HEK293 (cell line): ENCODE results near the gene ABLIM3.

Experiments
- CTCF ChIA-PET: fragments of 350-600 bp; formaldehyde crosslinking; extraction: SDS; loops from one replicate; lab custom pipeline; 2021; ENCODE audit warnings: antibody characterized with exemption; lab: Yijun Ruan, JAX
- POLR2A ChIA-PET: fragments of 300-600 bp; formaldehyde crosslinking; extraction: SDS; loops from one replicate; lab custom pipeline; 2020; ENCODE audit warnings: antibody characterized with exemption, inconsistent platforms; lab: Yijun Ruan, JAX
- H3K27ac ChIP-seq: fragments of 200-500 bp; sonication (Bioruptor generic); 2 replicates; pipeline ENCODE4 v1.5.1; 2014; ENCODE audit warnings: low read depth, low read length, control low read depth, inconsistent platforms; ENCODE audit errors: extremely low read depth
- H3K36me3 ChIP-seq, 2 experiments: fragments of 200-500 bp in 1 of 2; sonication (Bioruptor generic) in 1 of 2; 1 replicate in 1 of 2; 2 replicates in 1 of 2; pipeline ENCODE4 v1.5.1; 2014 to 2017; ENCODE audit warnings: inconsistent platforms in 2 of 2, low read length in 2 of 2; ENCODE audit not compliant: control insufficient read depth in 2 of 2, insufficient read depth in 1 of 2
- H3K4me1 ChIP-seq: fragments of 200-500 bp; sonication (Bioruptor generic); 2 replicates; pipeline ENCODE4 v1.5.1; 2014; ENCODE audit warnings: mild to moderate bottlenecking, low read length, inconsistent platforms; ENCODE audit not compliant: control insufficient read depth, insufficient read depth
- H3K4me3 ChIP-seq: 2 replicates; pipeline ENCODE4 v1.5.1; 2011; ENCODE audit warnings: low read depth, mild to moderate bottlenecking, control low read depth, low read length, moderate library complexity
- H3K9me3 ChIP-seq: fragments of 200-500 bp; sonication (Bioruptor generic); 2 replicates; pipeline ENCODE4 v1.5.1; 2014; ENCODE audit warnings: low read depth, low read length, inconsistent platforms; ENCODE audit not compliant: control insufficient read depth, insufficient read depth
- BCL6B ChIP-seq: fragments of 450-650 bp; formaldehyde crosslinking; IDR thresholded peaks from 2 replicates; pipeline ENCODE4 v1.5.1; 2017; ENCODE audit warnings: missing biosample characterization, missing genetic modification characterization
- GLI2 ChIP-seq: fragments of 450-650 bp; formaldehyde crosslinking; IDR thresholded peaks from 2 replicates; pipeline ENCODE4; 2017; ENCODE audit warnings: missing biosample characterization, missing genetic modification characterization, low read depth, borderline replicate concordance
- GLIS2 ChIP-seq: fragments of 450-650 bp; formaldehyde crosslinking; IDR thresholded peaks from 2 replicates; pipeline ENCODE4 v1.5.1; 2016; ENCODE audit warnings: missing biosample characterization, missing genetic modification characterization
- HOXC10 ChIP-seq: sonication (generic); formaldehyde crosslinking; IDR thresholded peaks from 2 replicates; pipeline ENCODE4 v1.8.1; 2023; ENCODE audit warnings: mild to moderate bottlenecking, missing genetic modification reagents
- KLF16 ChIP-seq: fragments of 450-650 bp; formaldehyde crosslinking; IDR thresholded peaks from 2 replicates; pipeline ENCODE4 v1.5.1; 2017; ENCODE audit warnings: missing biosample characterization, missing genetic modification characterization
- SCRT2 ChIP-seq: fragments of 450-650 bp; formaldehyde crosslinking; IDR thresholded peaks from 2 replicates; pipeline ENCODE4 v1.5.1; 2016; ENCODE audit warnings: missing biosample characterization, missing genetic modification characterization
- TSHZ1 ChIP-seq: fragments of 450-650 bp; formaldehyde crosslinking; IDR thresholded peaks from 2 replicates; pipeline ENCODE4 v1.5.1; 2016; ENCODE audit warnings: missing biosample characterization, missing genetic modification characterization, borderline replicate concordance
- WT1 ChIP-seq: fragments of 450-650 bp; formaldehyde crosslinking; IDR thresholded peaks from 2 replicates; pipeline ENCODE4 v1.5.1; 2016; ENCODE audit warnings: missing biosample characterization, missing genetic modification characterization
- YY1 ChIP-seq: fragments of 450-650 bp; formaldehyde crosslinking; IDR thresholded peaks from 2 replicates; pipeline ENCODE4 v1.5.1; 2018; ENCODE audit warnings: missing biosample characterization, missing genetic modification characterization
- ZFP69B ChIP-seq: fragments of 450-650 bp; formaldehyde crosslinking; IDR thresholded peaks from 2 replicates; pipeline ENCODE4 v1.5.1; 2016; ENCODE audit warnings: missing biosample characterization, missing genetic modification characterization
- ZNF121 ChIP-seq: fragments of 450-650 bp; formaldehyde crosslinking; IDR thresholded peaks from 2 replicates; pipeline ENCODE4 v1.5.1; 2016; ENCODE audit warnings: missing biosample characterization, missing genetic modification characterization
- ZNF211 ChIP-seq: fragments of 450-650 bp; formaldehyde crosslinking; IDR thresholded peaks from 2 replicates; pipeline ENCODE4 v1.5.1; 2016; ENCODE audit warnings: low read depth, missing biosample characterization, missing genetic modification characterization
- ZNF362 ChIP-seq: fragments of 450-650 bp; formaldehyde crosslinking; IDR thresholded peaks from 2 replicates; pipeline ENCODE4 v1.5.1; 2016; ENCODE audit warnings: missing biosample characterization, missing genetic modification characterization
- ZNF404 ChIP-seq: fragments of 450-650 bp; formaldehyde crosslinking; IDR thresholded peaks from 2 replicates; pipeline ENCODE4 v1.5.1; 2017; ENCODE audit warnings: missing biosample characterization, missing genetic modification characterization
- ZNF426 ChIP-seq: fragments of 450-650 bp; formaldehyde crosslinking; IDR thresholded peaks from 2 replicates; pipeline ENCODE4 v1.5.1; 2017; ENCODE audit warnings: missing biosample characterization, missing genetic modification characterization, mild to moderate bottlenecking, inconsistent platforms, moderate library complexity
- ZNF449 ChIP-seq: fragments of 450-650 bp; formaldehyde crosslinking; IDR thresholded peaks from 2 replicates; pipeline ENCODE4 v1.5.1; 2017; ENCODE audit warnings: missing biosample characterization, mild to moderate bottlenecking, missing genetic modification characterization, moderate library complexity
- ZNF561 ChIP-seq: fragments of 450-650 bp; IDR thresholded peaks from 2 replicates; pipeline ENCODE4 v1.5.1; 2018; ENCODE audit warnings: missing biosample characterization, missing genetic modification characterization, borderline replicate concordance
- ZNF639 ChIP-seq: fragments of 450-650 bp; formaldehyde crosslinking; IDR thresholded peaks from 2 replicates; pipeline ENCODE4 v1.5.1; 2016; ENCODE audit warnings: missing biosample characterization, missing genetic modification characterization
- ZNF747 ChIP-seq: fragments of 450-650 bp; formaldehyde crosslinking; IDR thresholded peaks from 2 replicates; pipeline ENCODE4 v1.5.1; 2016; ENCODE audit warnings: missing biosample characterization, missing genetic modification characterization
- ZSCAN23 ChIP-seq: fragments of 450-650 bp; formaldehyde crosslinking; IDR thresholded peaks from 2 replicates; pipeline ENCODE4 v1.5.1; 2016; ENCODE audit warnings: missing biosample characterization, missing genetic modification characterization
- ZSCAN30 ChIP-seq: fragments of 450-650 bp; IDR thresholded peaks from 2 replicates; pipeline ENCODE4 v1.5.1; 2018; ENCODE audit warnings: missing biosample characterization, mild to moderate bottlenecking, missing genetic modification characterization, moderate library complexity

The ABLIM3 gene

GRCh38 chr5:149135536-149136201, 5.6 kb upstream of the ABLIM3 start:
- Histone ChIP-seq H3K4me3 (no peak overlapping the region), H3K4me1 (no peaks in the 10 kb centered on the region), H3K36me3 (no peaks in the 10 kb centered on the region), H3K27ac (no peak overlapping the region), H3K9me3 (no peaks in the 10 kb centered on the region)
- ChIA-PET POLR2A (no interaction called here), CTCF (interaction anchor here (0.7 to 0.9 kb wide), 3 partner anchors 225 to 401 kb away, joined by 3 read pairs; no protein-coding TSS in a partner anchor)
- TF ChIP-seq SCRT2 (tag by site-specific recombination) (no peak), ZNF211 (tag by site-specific recombination) (no peak), ZNF362 (tag by site-specific recombination) (no peak), ZNF121 (tag by site-specific recombination) (no peak), ZNF404 (tag by site-specific recombination) (no peak), ZFP69B (tag by site-specific recombination) (no peak), ZNF747 (tag by site-specific recombination) (no peak), ZNF426 (tag by site-specific recombination) (no peak), WT1 (tag by site-specific recombination) (no peak), HOXC10 (no peak), ZNF449 (tag by site-specific recombination) (no peak), ZSCAN30 (tag by site-specific recombination) (no peak), ZNF639 (no peak), BCL6B (tag by site-specific recombination) (no peak)

- ChIA-PET POLR2A (no interaction called here), CTCF (interaction anchor here (0.6 to 1.8 kb wide), 6 partner anchors 8 to 313 kb away, joined by 3 to 5 read pairs (median 4); no protein-coding TSS in a partner anchor)
- Histone ChIP-seq H3K4me1 (no peaks in the 10 kb centered on the region), H3K36me3 (no peaks in the 10 kb centered on the region), H3K9me3 (no peaks in the 10 kb centered on the region), H3K4me3 (no peak overlapping the region), H3K27ac (no peak overlapping the region)
- TF ChIP-seq ZNF639 (no peak), ZSCAN23 (no peak), GLI2 (tag by site-specific recombination) (no peak), TSHZ1 (tag by site-specific recombination) (no peak), GLIS2 (no peak), YY1 (tag by site-specific recombination) (no peak), KLF16 (tag by site-specific recombination) (no peak), ZNF561 (tag by site-specific recombination) (no peak)
These were observed 2.9 kb upstream of the ABLIM3 start for GRCh38 chr5:149138182-149138923.
